ENCODE data around the gene NTHL1.

Gene NTHL1

GRCh38 chr16:2016407-2016922 lies 31.2 kb downstream of the NTHL1 start:
- Histone ChIP-seq H4K20me1 (ENCODE audit: insufficient read depth, low read length) (no peaks in the 10 kb centered on the region), H3K4me3 (ENCODE audit: low read length) (no peak overlapping the region), H2AFZ (ENCODE audit: low read length) (no peak overlapping the region), H3K9me3 (replicated peaks; ENCODE audit: insufficient read depth, low read length) (no peaks in the 10 kb centered on the region), H3K4me2 (ENCODE audit: low read depth, low read length) (no peak overlapping the region), H3K79me2 (ENCODE audit: low read length) (no peaks in the 10 kb centered on the region), H3K4me1 (ENCODE audit: low read length) (no peaks in the 10 kb centered on the region), H3K27me3 (replicated peaks; ENCODE audit: insufficient read depth, low read length) (peaks cover 22% of the 10 kb centered on the region), H3K27ac (ENCODE audit: low read length) (no peak overlapping the region), H3F3A (ENCODE audit: insufficient read depth, low read length) (no peaks in the 10 kb centered on the region), H3K36me3 (replicated peaks; ENCODE audit: insufficient read depth, low read length) (no peaks in the 10 kb centered on the region), H3K9me2 (replicated peaks; ENCODE audit: insufficient read depth, low read length) (no peaks in the 10 kb centered on the region), H3K9ac (ENCODE audit: low read length) (no peak overlapping the region)
- TF ChIP-seq CTCF (IDR thresholded peaks at IDR 0.05; ENCODE audit: low read length) (peak; percentile 40), EZH2 (optimal IDR thresholded peaks at IDR 0.05; ENCODE audit: low read depth, low read length) (no peak), EZH2phosphoT487 (IDR thresholded peaks at IDR 0.05; ENCODE audit: low read length) (no peak)
- peak; percentile 5 for DNase-seq

- Histone ChIP-seq H3K36me3 (replicated peaks; ENCODE audit: insufficient read depth, low read length) (no peaks in the 10 kb centered on the region), H3K27ac (ENCODE audit: low read length) (no peak overlapping the region), H2AFZ (ENCODE audit: low read length) (no peak overlapping the region), H3K27me3 (replicated peaks; ENCODE audit: insufficient read depth, low read length) (peaks cover 21% of the 10 kb centered on the region), H3K9me2 (replicated peaks; ENCODE audit: insufficient read depth, low read length) (no peaks in the 10 kb centered on the region), H3K9me3 (replicated peaks; ENCODE audit: insufficient read depth, low read length) (no peaks in the 10 kb centered on the region), H4K20me1 (ENCODE audit: insufficient read depth, low read length) (no peaks in the 10 kb centered on the region), H3K79me2 (ENCODE audit: low read length) (no peaks in the 10 kb centered on the region), H3K4me2 (ENCODE audit: low read depth, low read length) (no peak overlapping the region), H3K4me3 (ENCODE audit: low read length) (no peak overlapping the region), H3K9ac (ENCODE audit: low read length) (no peak overlapping the region), H3K4me1 (ENCODE audit: low read length) (no peaks in the 10 kb centered on the region), H3F3A (ENCODE audit: insufficient read depth, low read length) (no peaks in the 10 kb centered on the region)
- no peak for DNase-seq
- TF ChIP-seq EZH2 (optimal IDR thresholded peaks at IDR 0.05; ENCODE audit: low read depth, low read length), result no peak
- TF ChIP-seq CTCF (IDR thresholded peaks at IDR 0.05; ENCODE audit: low read length), result no peak
- TF ChIP-seq EZH2phosphoT487 (IDR thresholded peaks at IDR 0.05; ENCODE audit: low read length), result no peak
These were observed 31.8 kb downstream of the NTHL1 start for GRCh38 chr16:2015947-2016208.

- H3F3A ChIP-seq (ENCODE audit: insufficient read depth, low read length), result no peaks in the 10 kb centered on the region
- H3K9me3 ChIP-seq (replicated peaks; ENCODE audit: insufficient read depth, low read length), result no peaks in the 10 kb centered on the region
- H2AFZ ChIP-seq (ENCODE audit: low read length), result no peak overlapping the region
- H3K27me3 ChIP-seq (replicated peaks; ENCODE audit: insufficient read depth, low read length), result peaks cover 16% of the 10 kb centered on the region
- no peak overlapping the region for H3K4me2 ChIP-seq (ENCODE audit: low read depth, low read length)
- H3K27ac ChIP-seq (ENCODE audit: low read length), result no peak overlapping the region
- no peaks in the 10 kb centered on the region for H3K36me3 ChIP-seq (replicated peaks; ENCODE audit: insufficient read depth, low read length)
- TF ChIP-seq EZH2 (optimal IDR thresholded peaks at IDR 0.05; ENCODE audit: low read depth, low read length) (no peak), EZH2phosphoT487 (IDR thresholded peaks at IDR 0.05; ENCODE audit: low read length) (no peak), CTCF (IDR thresholded peaks at IDR 0.05; ENCODE audit: low read length) (no peak)
- DNase-seq, result peak; percentile 3
- H3K79me2 ChIP-seq (ENCODE audit: low read length), result peaks cover 3% of the 10 kb centered on the region
- H3K4me3 ChIP-seq (ENCODE audit: low read length), result no peak overlapping the region
- H3K9ac ChIP-seq (ENCODE audit: low read length), result no peak overlapping the region
- 0 out of 2 replicates have a peak, but pooled peaks cover 3% of the 10 kb centered on the region for H3K4me1 ChIP-seq (ENCODE audit: low read length)
- H4K20me1 ChIP-seq (ENCODE audit: insufficient read depth, low read length), result no peaks in the 10 kb centered on the region
- H3K9me2 ChIP-seq (replicated peaks; ENCODE audit: insufficient read depth, low read length), result no peaks in the 10 kb centered on the region
These were observed 32.3 kb downstream of the NTHL1 start for GRCh38 chr16:2015117-2015946.

All from MM.1S (cell line).